AG09309 (cell line): ENCODE results near the gene SLC9A7.

ENCODE experiments used
- DNase-seq: peaks from one replicate; pipeline ENCODE4 v3.0.0-alpha.2; 2010; ENCODE audit warnings: low read depth
- H3K4me3 ChIP-seq: 2 replicates; pipeline ENCODE4 v1.5.1; 2011; ENCODE audit warnings: mild to moderate bottlenecking, low read depth, low read length, moderate library complexity; ENCODE audit not compliant: control insufficient read depth
- TF ChIP-seq, protein P1 (sequence below): IDR thresholded peaks from 2 replicates; pipeline ENCODE4 v1.5.1; 2011; ENCODE audit warnings: mild to moderate bottlenecking, low read depth, low read length, inconsistent platforms; ENCODE audit not compliant: insufficient read depth, control insufficient read depth; ENCODE audit errors: missing control alignments

Gene SLC9A7

DNA sequence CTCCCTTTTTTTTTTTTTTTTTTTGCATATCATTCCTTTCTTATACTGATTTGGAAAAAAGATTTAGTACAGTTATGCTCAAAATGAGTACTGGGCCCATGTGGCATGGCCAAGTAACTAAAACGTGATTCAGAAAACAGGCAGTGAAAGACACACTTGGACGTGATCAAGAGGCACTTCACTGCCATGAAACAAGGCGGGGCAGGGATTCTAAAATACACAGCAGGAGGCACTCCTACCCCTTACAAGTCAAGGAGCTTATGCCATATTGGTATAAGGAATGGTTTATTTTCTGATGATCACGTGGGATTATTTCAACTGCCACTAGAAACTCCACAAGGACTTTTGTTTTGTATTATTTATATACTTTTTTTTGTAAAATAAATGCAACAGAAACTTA lies 113.3 kb downstream of the SLC9A7 start:
- TF ChIP-seq, protein P1, sequence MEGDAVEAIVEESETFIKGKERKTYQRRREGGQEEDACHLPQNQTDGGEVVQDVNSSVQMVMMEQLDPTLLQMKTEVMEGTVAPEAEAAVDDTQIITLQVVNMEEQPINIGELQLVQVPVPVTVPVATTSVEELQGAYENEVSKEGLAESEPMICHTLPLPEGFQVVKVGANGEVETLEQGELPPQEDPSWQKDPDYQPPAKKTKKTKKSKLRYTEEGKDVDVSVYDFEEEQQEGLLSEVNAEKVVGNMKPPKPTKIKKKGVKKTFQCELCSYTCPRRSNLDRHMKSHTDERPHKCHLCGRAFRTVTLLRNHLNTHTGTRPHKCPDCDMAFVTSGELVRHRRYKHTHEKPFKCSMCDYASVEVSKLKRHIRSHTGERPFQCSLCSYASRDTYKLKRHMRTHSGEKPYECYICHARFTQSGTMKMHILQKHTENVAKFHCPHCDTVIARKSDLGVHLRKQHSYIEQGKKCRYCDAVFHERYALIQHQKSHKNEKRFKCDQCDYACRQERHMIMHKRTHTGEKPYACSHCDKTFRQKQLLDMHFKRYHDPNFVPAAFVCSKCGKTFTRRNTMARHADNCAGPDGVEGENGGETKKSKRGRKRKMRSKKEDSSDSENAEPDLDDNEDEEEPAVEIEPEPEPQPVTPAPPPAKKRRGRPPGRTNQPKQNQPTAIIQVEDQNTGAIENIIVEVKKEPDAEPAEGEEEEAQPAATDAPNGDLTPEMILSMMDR = no peak
- no peak for DNase-seq
- H3K4me3 ChIP-seq = no peak overlapping the region

DNA sequence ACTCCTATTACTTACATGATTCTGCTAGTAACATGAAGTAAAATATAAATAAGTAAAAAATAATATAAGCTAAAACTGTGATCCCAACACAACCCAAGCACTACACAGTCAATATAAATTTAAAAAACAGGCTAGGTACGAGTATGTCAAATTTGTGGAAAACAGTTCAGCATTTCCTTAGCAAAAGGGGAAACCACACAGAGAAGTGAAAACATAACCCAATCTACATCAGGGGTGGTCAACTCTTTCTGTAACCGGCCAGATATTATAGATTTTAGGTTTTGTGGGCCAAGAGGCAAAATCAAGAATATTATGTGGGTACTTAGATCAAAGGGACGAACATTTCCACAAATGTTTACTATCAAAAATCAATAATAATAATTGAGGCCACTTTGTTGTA lies 115.3 kb downstream of the SLC9A7 start:
- TF ChIP-seq, protein P1 = no peak
- H3K4me3 ChIP-seq = no peak overlapping the region
- no peak for DNase-seq

DNA sequence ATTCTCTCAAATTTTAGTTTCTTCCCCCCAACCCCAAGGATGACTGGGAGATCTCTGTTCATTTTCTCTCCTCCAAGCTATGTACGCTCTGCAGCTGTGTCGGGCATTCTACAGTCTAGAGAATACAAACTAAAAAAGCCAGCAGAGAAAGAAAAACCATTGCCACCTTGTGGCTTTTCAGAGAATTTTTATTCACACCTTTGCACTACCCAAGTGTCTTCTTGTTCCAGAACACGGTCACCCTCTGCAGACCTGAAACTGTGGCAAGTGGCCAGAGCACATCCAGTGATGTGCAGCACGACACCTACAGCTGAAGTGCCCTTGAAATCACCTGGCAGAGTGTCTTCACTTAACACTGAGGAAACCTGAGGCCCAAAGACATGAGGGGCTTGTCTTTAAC lies 116.8 kb downstream of the SLC9A7 start:
- no peak overlapping the region for H3K4me3 ChIP-seq
- no peak for DNase-seq
- TF ChIP-seq, protein P1 = no peak

DNA sequence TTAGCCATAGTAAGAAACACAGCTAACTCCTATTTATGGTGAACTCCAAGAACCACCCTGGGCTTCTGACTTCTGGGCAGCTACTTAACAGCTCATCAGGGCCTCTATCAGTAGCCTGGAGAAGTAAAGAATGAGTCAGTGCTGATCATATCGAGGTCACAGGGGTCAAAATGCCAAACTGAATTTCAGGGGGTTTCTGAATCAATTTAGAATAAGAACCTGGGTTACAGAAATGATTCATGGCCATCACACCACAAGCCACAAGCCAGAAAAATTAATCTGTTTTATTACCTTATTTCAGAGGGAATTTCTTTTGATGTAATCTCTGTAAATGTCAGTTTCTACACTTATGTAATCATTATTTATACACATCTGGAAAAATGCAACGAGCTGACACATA lies 121.0 kb downstream of the SLC9A7 start:
- TF ChIP-seq, protein P1 = no peak
- DNase-seq = no peak
- no peak overlapping the region for H3K4me3 ChIP-seq

DNA sequence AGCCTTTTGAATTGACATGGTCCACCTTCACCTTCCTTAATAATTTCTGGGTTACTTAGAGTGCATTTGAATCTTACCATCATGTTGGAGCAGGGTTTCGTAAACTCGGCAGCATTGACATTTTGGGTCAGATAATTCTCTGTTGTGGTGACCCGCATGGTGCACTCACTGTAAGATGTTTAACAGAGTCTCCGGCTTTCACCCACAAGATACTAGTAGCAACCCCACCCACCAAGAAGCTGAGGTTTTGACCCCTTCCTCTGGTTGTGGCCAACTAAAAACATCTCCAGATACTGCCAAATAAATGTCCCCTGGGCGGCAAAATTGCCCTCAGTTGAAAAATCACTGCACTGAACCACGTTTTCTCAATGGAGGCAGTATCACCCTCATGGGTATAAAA lies 122.7 kb downstream of the SLC9A7 start:
- H3K4me3 ChIP-seq = no peak overlapping the region
- no peak for DNase-seq
- TF ChIP-seq, protein P1 = no peak

DNA sequence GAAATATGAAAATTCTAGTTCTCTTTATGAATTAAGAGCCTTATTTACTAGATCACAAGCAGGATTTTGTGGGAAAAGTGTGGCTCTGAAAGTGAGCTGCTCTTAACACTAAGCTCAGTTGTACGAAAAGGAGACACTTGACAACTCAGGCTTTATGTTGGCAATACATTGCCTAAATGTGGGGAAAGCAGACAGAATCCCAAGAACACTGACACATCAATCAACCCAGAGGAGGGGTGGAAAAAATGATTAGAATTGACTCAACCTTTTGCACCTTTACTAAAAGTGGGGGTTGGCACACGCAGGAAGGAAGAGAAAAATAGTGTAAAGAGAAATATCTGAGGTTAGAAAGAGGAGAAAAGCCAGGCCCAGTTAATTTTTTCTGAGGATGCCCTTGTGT lies 123.7 kb downstream of the SLC9A7 start:
- no peak for DNase-seq
- TF ChIP-seq, protein P1 = no peak
- H3K4me3 ChIP-seq = no peak overlapping the region

DNA sequence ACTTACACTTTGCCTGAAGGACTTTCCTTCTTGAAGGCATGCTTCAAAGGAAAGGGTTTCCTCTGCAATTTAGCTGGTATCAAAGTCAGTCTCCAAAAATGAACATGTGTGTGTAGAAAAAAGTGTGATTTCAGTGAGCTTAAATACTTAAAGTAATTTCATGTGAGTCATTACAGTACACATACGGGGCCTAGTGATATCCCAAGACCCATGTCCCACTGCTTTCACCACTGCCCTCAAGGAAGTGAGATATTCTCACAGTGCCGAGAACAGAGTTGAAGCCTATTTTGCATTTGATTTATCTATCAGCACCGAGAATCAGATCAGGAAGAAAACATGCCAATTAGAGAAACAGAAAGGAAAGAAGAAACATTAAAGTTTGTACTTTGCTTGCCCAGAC lies 124.3 kb downstream of the SLC9A7 start:
- no peak overlapping the region for H3K4me3 ChIP-seq
- TF ChIP-seq, protein P1 = no peak
- no peak for DNase-seq
